ENCODE measurements around the gene LCE1C.

Gene LCE1C

GRCh38 chr1:152759453-152760173 lies 46.8 kb downstream of the LCE1C start:
- DNase-seq, result no peak

- DNase-seq, result no peak
Observed at GRCh38 chr1:152758636-152759035, 47.8 kb downstream of the LCE1C start.

DNA sequence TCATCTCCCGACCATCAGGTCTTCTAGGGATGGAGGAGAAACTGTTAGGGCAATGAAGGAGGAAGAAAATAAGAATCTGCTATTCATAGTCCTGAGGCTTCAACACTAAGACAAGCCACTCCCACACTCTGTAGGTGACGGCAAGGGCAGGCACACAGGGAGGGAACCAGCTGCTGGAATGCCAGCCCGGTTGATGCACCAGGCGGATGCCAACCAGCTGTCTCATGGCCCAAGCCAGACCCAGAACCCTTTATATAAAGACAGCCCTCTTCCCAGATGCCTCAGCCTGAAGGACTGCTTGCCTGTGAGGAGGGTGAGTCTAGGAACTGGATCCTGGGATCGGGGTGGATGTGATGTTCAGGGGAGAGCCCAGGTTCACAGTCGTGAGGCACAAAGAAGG lies 48.7 kb downstream of the LCE1C start, which contains the start of gene KPRP:
Gene KPRP, plus strand, starts transcription at position 279 of the 400 bp plus-strand sequence. CDS start 1,564 bp downstream, outside the sequence.
- DNase-seq, result no peak

GRCh38 chr1:152756872-152757271 lies 49.6 kb downstream of the LCE1C start:
- DNase-seq, result no peak

Data from eye (tissue), 1 donor.